ENCODE data around the gene TNFRSF4.

TNFRSF4 gene

GRCh38 chr1:1170215-1171091, 43.5 kb downstream of the TNFRSF4 start:
- no peak overlapping the region for H3K4me3 ChIP-seq (ENCODE audit: low read depth, low read length)
- no peak for DNase-seq (ENCODE audit: low read depth)
- no peak for TF ChIP-seq CTCF (IDR thresholded peaks at IDR 0.05; ENCODE audit: insufficient read depth, low read depth, low read length, missing control alignments)

GRCh38 chr1:1169429-1170214, 44.3 kb downstream of the TNFRSF4 start:
- no peak overlapping the region for H3K4me3 ChIP-seq (ENCODE audit: low read depth, low read length)
- DNase-seq (ENCODE audit: low read depth) = no peak
- TF ChIP-seq CTCF (IDR thresholded peaks at IDR 0.05; ENCODE audit: insufficient read depth, low read depth, low read length, missing control alignments) = no peak

GRCh38 chr1:1168451-1169411, 45.2 kb downstream of the TNFRSF4 start:
- TF ChIP-seq CTCF (IDR thresholded peaks at IDR 0.05; ENCODE audit: insufficient read depth, low read depth, low read length, missing control alignments) = no peak
- no peak overlapping the region for H3K4me3 ChIP-seq (ENCODE audit: low read depth, low read length)
- no peak for DNase-seq (ENCODE audit: low read depth)

GRCh38 chr1:1167841-1168450, 46.0 kb downstream of the TNFRSF4 start:
- H3K4me3 ChIP-seq (ENCODE audit: low read depth, low read length) = no peak overlapping the region
- TF ChIP-seq CTCF (IDR thresholded peaks at IDR 0.05; ENCODE audit: insufficient read depth, low read depth, low read length, missing control alignments) = no peak
- DNase-seq (ENCODE audit: low read depth) = no peak

GRCh38 chr1:1167398-1167821, 46.5 kb downstream of the TNFRSF4 start:
- no peak for DNase-seq (ENCODE audit: low read depth)
- TF ChIP-seq CTCF (IDR thresholded peaks at IDR 0.05; ENCODE audit: insufficient read depth, low read depth, low read length, missing control alignments) = no peak
- no peak overlapping the region for H3K4me3 ChIP-seq (ENCODE audit: low read depth, low read length)

Measured in GM12865 (cell line).